ENCODE data around the gene DGCR2.

Gene DGCR2

GRCh38 chr22:19143967-19144400 lies 21.8 kb upstream of the DGCR2 start:
- no peak for DNase-seq

- DNase-seq, result no peak
These were observed 21.0 kb upstream of the DGCR2 start for GRCh38 chr22:19143212-19143611.

GRCh38 chr22:19142394-19142793 lies 20.2 kb upstream of the DGCR2 start:
- DNase-seq, result no peak

GRCh38 chr22:19139974-19140373 lies 17.8 kb upstream of the DGCR2 start:
- DNase-seq, result no peak

- DNase-seq, result no peak
These were observed 16.8 kb upstream of the DGCR2 start for GRCh38 chr22:19139001-19139356.

GRCh38 chr22:19138217-19139000 lies 16.2 kb upstream of the DGCR2 start:
- no peak for DNase-seq

- DNase-seq, result no peak
These were observed 15.4 kb upstream of the DGCR2 start for GRCh38 chr22:19137384-19138216.

- no peak for DNase-seq
These were observed 14.7 kb upstream of the DGCR2 start for GRCh38 chr22:19136915-19137314.

GRCh38 chr22:19134874-19135273 lies 12.7 kb upstream of the DGCR2 start:
- no peak for DNase-seq

GRCh38 chr22:19134176-19134831 lies 12.1 kb upstream of the DGCR2 start:
- no peak for DNase-seq

- DNase-seq, result no peak
These were observed 11.3 kb upstream of the DGCR2 start for GRCh38 chr22:19133561-19133960.

- no peak for DNase-seq
These were observed 10.6 kb upstream of the DGCR2 start for GRCh38 chr22:19132693-19133400.

GRCh38 chr22:19132153-19132552 lies 9.9 kb upstream of the DGCR2 start:
- no peak for DNase-seq

- no peak for DNase-seq
These were observed 9.4 kb upstream of the DGCR2 start for GRCh38 chr22:19131685-19132015.

GRCh38 chr22:19130959-19131684 lies 8.9 kb upstream of the DGCR2 start, which contains the start of gene TSSK2:
Gene TSSK2 (plus strand): TSS chr22:19131308. CDS start chr22:19131400, 92 bp downstream.
- no peak for DNase-seq

- DNase-seq, result no peak
These were observed 7.7 kb upstream of the DGCR2 start for GRCh38 chr22:19129871-19130270.

GRCh38 chr22:19128946-19129727 lies 6.9 kb upstream of the DGCR2 start:
- DNase-seq, result no peak

- DNase-seq, result no peak
These were observed 5.8 kb upstream of the DGCR2 start for GRCh38 chr22:19128009-19128401.

GRCh38 chr22:19127329-19128008 lies 5.3 kb upstream of the DGCR2 start:
- no peak for DNase-seq

- DNase-seq, result no peak
These were observed 4.4 kb upstream of the DGCR2 start for GRCh38 chr22:19126309-19127273.

Measured in cerebellar nuclear complex (tissue), 1 donor.